Measurements from ENCODE around the gene DEDD.

GRCh38 chr1:161172349-161172748, 39.9 kb upstream of the DEDD start:
- no peak for TF ChIP-seq CTCF (IDR thresholded peaks at IDR 0.05)
- TF ChIP-seq USF2 (IDR thresholded peaks at IDR 0.05; ENCODE audit: borderline replicate concordance, low read depth, low read length): no peak
